ENCODE results near the gene KRT10. TPM values are rescaled to one million over a fixed set of nuclear protein-coding genes. Genes with fewer than 3 reads are reported as not detected.
"Not testable (repeated sequence)": the region's sequence is repeated elsewhere in the genome, so short reads cannot be mapped to it uniquely, and the experiment has no call there.

KRT10 gene
- polyA plus RNA-seq (ENCODE audit: insufficient read length in 4 of 4): 10 to 100 TPM; 49.9 to 71.7 (median 53.5) TPM

GRCh38 chr17:40822132-40822812 lies at the start of gene KRT10:
Gene KRT10 (minus strand): TSS chr17:40822614. CDS start chr17:40822585, 29 bp downstream.
- DNase-seq (ENCODE audit: low read depth in 4 of 4, low spot score in 3 of 4): no peak

GRCh38 chr17:40871316-40871715 lies 48.9 kb upstream of the KRT10 start:
- no peak for DNase-seq (ENCODE audit: low read depth in 4 of 4, low spot score in 3 of 4)

- DNase-seq (ENCODE audit: low read depth in 4 of 4, low spot score in 3 of 4): no peak
Observed at GRCh38 chr17:40870136-40870535, 47.7 kb upstream of the KRT10 start.

- no peak for DNase-seq (ENCODE audit: low read depth in 4 of 4, low spot score in 3 of 4)
Observed at GRCh38 chr17:40866838-40867237, 44.4 kb upstream of the KRT10 start, which contains the start of gene KRT12. Gene KRT12 (minus strand): TSS chr17:40867223. CDS start chr17:40867186, 37 bp downstream.

- no peak for DNase-seq (ENCODE audit: low read depth in 4 of 4, low spot score in 3 of 4)
Observed at GRCh38 chr17:40864661-40865390, 42.4 kb upstream of the KRT10 start.

- no peak for DNase-seq (ENCODE audit: low read depth in 4 of 4, low spot score in 3 of 4)
Observed at GRCh38 chr17:40862985-40863733, 40.7 kb upstream of the KRT10 start.

- no peak for DNase-seq (ENCODE audit: low read depth in 4 of 4, low spot score in 3 of 4)
Observed at GRCh38 chr17:40859536-40859935, 37.1 kb upstream of the KRT10 start.

GRCh38 chr17:40858667-40859066 lies 36.3 kb upstream of the KRT10 start:
- DNase-seq (ENCODE audit: low read depth in 4 of 4, low spot score in 3 of 4): not testable (repeated sequence)

GRCh38 chr17:40857535-40857934 lies 35.1 kb upstream of the KRT10 start:
- no peak for DNase-seq (ENCODE audit: low read depth in 4 of 4, low spot score in 3 of 4)

GRCh38 chr17:40854175-40854814 lies 31.9 kb upstream of the KRT10 start:
- DNase-seq (ENCODE audit: low read depth in 4 of 4, low spot score in 3 of 4): no peak

- DNase-seq (ENCODE audit: low read depth in 4 of 4, low spot score in 3 of 4): no peak
Observed at GRCh38 chr17:40852364-40852763, 29.9 kb upstream of the KRT10 start.

GRCh38 chr17:40850293-40850972 lies 28.0 kb upstream of the KRT10 start:
- DNase-seq (ENCODE audit: low read depth in 4 of 4, low spot score in 3 of 4): no peak

GRCh38 chr17:40849723-40850122 lies 27.3 kb upstream of the KRT10 start:
- DNase-seq (ENCODE audit: low read depth in 4 of 4, low spot score in 3 of 4): no peak

GRCh38 chr17:40848583-40849235 lies 26.3 kb upstream of the KRT10 start:
- DNase-seq (ENCODE audit: low read depth in 4 of 4, low spot score in 3 of 4): no peak

- no peak for DNase-seq (ENCODE audit: low read depth in 4 of 4, low spot score in 3 of 4)
Observed at GRCh38 chr17:40846515-40847144, 24.2 kb upstream of the KRT10 start.

GRCh38 chr17:40844671-40845107 lies 22.3 kb upstream of the KRT10 start:
- DNase-seq (ENCODE audit: low read depth in 4 of 4, low spot score in 3 of 4): no peak

- DNase-seq (ENCODE audit: low read depth in 4 of 4, low spot score in 3 of 4): no peak
Observed at GRCh38 chr17:40843242-40843641, 20.8 kb upstream of the KRT10 start.

- no peak for DNase-seq (ENCODE audit: low read depth in 4 of 4, low spot score in 3 of 4)
Observed at GRCh38 chr17:40841246-40841645, 18.8 kb upstream of the KRT10 start.

- no peak for DNase-seq (ENCODE audit: low read depth in 4 of 4, low spot score in 3 of 4)
Observed at GRCh38 chr17:40839194-40839593, 16.8 kb upstream of the KRT10 start.
